ENCODE results near the gene ZNF444. TPM values are rescaled to one million over a fixed set of nuclear protein-coding genes. Genes with fewer than 3 reads are reported as not detected.

Gene ZNF444
- total RNA-seq, 1 donor from 2014 or later, result 11.1 TPM

- DNase-seq, result no peak
Observed at GRCh38 chr19:56107626-56108351, 33.3 kb upstream of the ZNF444 start.

- DNase-seq, result no peak
Observed at GRCh38 chr19:56108447-56109195, 32.5 kb upstream of the ZNF444 start.

GRCh38 chr19:56109226-56109625 lies 31.9 kb upstream of the ZNF444 start:
- no peak for DNase-seq

- no peak for DNase-seq
Observed at GRCh38 chr19:56110515-56111448, 30.3 kb upstream of the ZNF444 start.

GRCh38 chr19:56111601-56112312 lies 29.3 kb upstream of the ZNF444 start:
- peak; percentile 39 for DNase-seq

GRCh38 chr19:56112313-56112709 lies 28.8 kb upstream of the ZNF444 start:
- DNase-seq, result no peak

GRCh38 chr19:56113074-56113632 lies 27.9 kb upstream of the ZNF444 start:
- no peak for DNase-seq

- DNase-seq, result no peak
Observed at GRCh38 chr19:56114051-56114777, 26.9 kb upstream of the ZNF444 start.

- no peak for DNase-seq
Observed at GRCh38 chr19:56114778-56115110, 26.3 kb upstream of the ZNF444 start.

GRCh38 chr19:56115490-56115889 lies 25.6 kb upstream of the ZNF444 start:
- no peak for DNase-seq

GRCh38 chr19:56116606-56117005 lies 24.5 kb upstream of the ZNF444 start:
- DNase-seq, result no peak

- DNase-seq, result no peak
Observed at GRCh38 chr19:56117376-56117884, 23.7 kb upstream of the ZNF444 start.

- DNase-seq, result no peak
Observed at GRCh38 chr19:56117889-56118288, 23.2 kb upstream of the ZNF444 start.

- no peak for DNase-seq
Observed at GRCh38 chr19:56118666-56119581, 22.2 kb upstream of the ZNF444 start.

- no peak for DNase-seq
Observed at GRCh38 chr19:56119582-56119978, 21.5 kb upstream of the ZNF444 start.

- no peak for DNase-seq
Observed at GRCh38 chr19:56120002-56120370, 21.1 kb upstream of the ZNF444 start.

GRCh38 chr19:56120371-56121179 lies 20.5 kb upstream of the ZNF444 start:
- DNase-seq, result peak; percentile 45

GRCh38 chr19:56121180-56122167 lies 19.6 kb upstream of the ZNF444 start, which contains the start of gene ZNF787:
TSS of gene ZNF787 (minus strand) at chr19:56121295. CDS start at chr19:56103217, 18,078 bp downstream.
- DNase-seq, result peak; percentile 98
